HepG2 (cell line): ENCODE data around the gene GABRR3. TPM values are rescaled to one million over a fixed set of nuclear protein-coding genes. Genes with fewer than 3 reads are reported as not detected.

ENCODE experiments used
- CEBPB ChIP-seq: IDR thresholded peaks from 2 replicates; pipeline ENCODE4 v1.6.1; 2011; ENCODE audit warnings: low read depth, low read length, improper control_type of control experiment, borderline replicate concordance
- CEBPG ChIP-seq: IDR thresholded peaks from 2 replicates; pipeline ENCODE4 v1.6.1; 2016
- GZF1 ChIP-seq: sonication (generic); formaldehyde crosslinking; IDR thresholded peaks from 2 replicates; pipeline ENCODE4 v1.5.1; 2020; ENCODE audit warnings: mild to moderate bottlenecking, missing genetic modification reagents
- HNF4A ChIP-seq: sonication (generic); formaldehyde crosslinking; IDR thresholded peaks from 2 replicates; pipeline ENCODE4 v1.4.0; 2020; ENCODE audit warnings: missing genetic modification reagents
- HOXA9 ChIP-seq: sonication (generic); formaldehyde crosslinking; IDR thresholded peaks from 2 replicates; pipeline ENCODE4 v1.8.1; 2022; ENCODE audit warnings: missing genetic modification reagents, mild to moderate bottlenecking, moderate library complexity, borderline replicate concordance
- NR2F6 ChIP-seq, 2 experiments: IDR thresholded peaks; 2 replicates each; pipeline ENCODE4 v1.6.1; 2016; ENCODE audit warnings: antibody characterized with exemption in 1 of 2, mild to moderate bottlenecking in 1 of 2
- PRMT3 ChIP-seq: sonication (generic); formaldehyde crosslinking; IDR thresholded peaks from 2 replicates; pipeline ENCODE4 v1.8.1; 2022; ENCODE audit warnings: low read depth, mild to moderate bottlenecking, moderate library complexity, missing genetic modification reagents, borderline replicate concordance
- SMARCC2 ChIP-seq: fragments of 450-650 bp; IDR thresholded peaks from 2 replicates; pipeline ENCODE4 v1.6.1; 2017; ENCODE audit warnings: antibody characterized with exemption, mild to moderate bottlenecking
- SRSF9 ChIP-seq: fragments of 200-400 bp; formaldehyde crosslinking; IDR thresholded peaks from 2 replicates; pipeline ENCODE4 v1.6.1; 2018; ENCODE audit warnings: borderline replicate concordance, mild to moderate bottlenecking, low read depth, low read length; ENCODE audit not compliant: insufficient read depth, poor library complexity, severe bottlenecking
- TOPORS ChIP-seq: sonication (generic); formaldehyde crosslinking; IDR thresholded peaks from 2 replicates; pipeline ENCODE4 v1.8.0; 2023; ENCODE audit warnings: mild to moderate bottlenecking, missing genetic modification reagents
- ZFAT ChIP-seq: sonication (generic); formaldehyde crosslinking; conservative IDR thresholded peaks from 2 replicates; pipeline ENCODE4 v1.8.1; 2023; ENCODE audit warnings: missing genetic modification reagents, inconsistent platforms
- ZFP1 ChIP-seq: IDR thresholded peaks from 2 replicates; pipeline ENCODE4 v1.6.1; 2016
- ZNF274 ChIP-seq: sonication (generic); formaldehyde crosslinking; IDR thresholded peaks from 2 replicates; pipeline ENCODE4 v1.5.1; 2020; ENCODE audit warnings: mild to moderate bottlenecking, missing genetic modification reagents
- polyA plus RNA-seq, 8 experiments: library from polyadenylated mRNA; depleted of rRNA in 3 of 8; stranded (reverse) in 7 of 8; unstranded in 1 of 8; fragments of >200 nt; fragmentation: Illumina TruSeq in 4 of 8; extraction: Trizol in 4 of 8; gene quantifications; 2 replicates each; pipeline versions ENCODE4 v1.2.1 to v1.2.3, GENCODE V29; 2011 to 2016; ENCODE audit warnings: low read depth in 4 of 8, missing spikeins in 1 of 8, mixed read lengths in 1 of 8; ENCODE audit not compliant: insufficient read depth in 1 of 8
- total RNA-seq, 5 experiments: library from RNA; depleted of rRNA; stranded (reverse); fragments of >200 nt; fragmentation: Illumina TruSeq; extraction: Trizol; gene quantifications; 2 replicates each; pipeline ENCODE4 v1.2.3, GENCODE V29; 2016; ENCODE audit warnings: low read depth in 1 of 5
- TF ChIP-seq, protein P1 (sequence below): sonication (generic); formaldehyde crosslinking; IDR thresholded peaks from 2 replicates; pipeline ENCODE4 v1.4.0; 2020; ENCODE audit warnings: mild to moderate bottlenecking, missing genetic modification reagents
- TF ChIP-seq, protein P2 (sequence below): sonication (generic); formaldehyde crosslinking; IDR thresholded peaks from 2 replicates; pipeline ENCODE4 v1.5.1; 2020; ENCODE audit warnings: mild to moderate bottlenecking, missing genetic modification reagents, borderline replicate concordance
- TF ChIP-seq, protein P3 (sequence below): sonication (generic); formaldehyde crosslinking; IDR thresholded peaks from 2 replicates; pipeline ENCODE4 v1.4.0; 2020; ENCODE audit warnings: missing genetic modification reagents
- TF ChIP-seq, protein P4 (sequence below): sonication (generic); formaldehyde crosslinking; IDR thresholded peaks from 2 replicates; pipeline ENCODE4 v1.4.0; 2020; ENCODE audit warnings: mild to moderate bottlenecking, missing genetic modification reagents
- TF ChIP-seq, protein P5 (sequence below): sonication (generic); formaldehyde crosslinking; IDR thresholded peaks from 2 replicates; pipeline ENCODE4 v1.4.0; 2020; ENCODE audit warnings: mild to moderate bottlenecking, missing genetic modification reagents, borderline replicate concordance
- TF ChIP-seq, protein P6 (sequence below): sonication (generic); formaldehyde crosslinking; IDR thresholded peaks from 2 replicates; pipeline ENCODE4 v1.4.0; 2020; ENCODE audit warnings: missing genetic modification reagents

GABRR3 gene
- total and polyA plus RNA-seq, 2 of the 13 experiments (the other 11 are each of a cell fraction or from before 2014, with no cell fraction given), result 0.42 to 0.83 TPM

DNA sequence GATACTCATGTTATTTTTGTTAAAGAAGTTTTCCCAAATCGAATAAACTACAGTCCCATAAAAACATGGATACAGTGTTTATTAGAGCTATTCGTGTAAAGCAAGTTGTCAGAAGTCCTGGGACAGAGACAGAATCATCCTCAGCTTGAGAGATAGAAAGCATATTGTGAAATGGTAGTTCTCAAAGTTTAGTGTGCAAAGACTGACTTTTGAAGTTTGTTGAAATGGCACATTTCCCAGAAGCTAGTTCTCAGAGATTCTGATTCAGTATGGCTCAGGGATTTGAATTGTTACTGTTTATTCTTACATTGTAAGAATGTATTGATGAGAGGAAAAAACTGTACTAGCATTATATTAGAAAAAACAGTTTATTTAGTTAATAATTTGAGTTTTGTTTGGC, 22.1 kb downstream of the GABRR3 start (continued):
- TF ChIP-seq CEBPB (peak; percentile 74; the same call in 1 of the 2 replicates), CEBPG (CRISPR knock-in tag) (peak; percentile 73), PRMT3 (CRISPR knock-in tag) (no peak), ZNF274 (CRISPR knock-in tag) (no peak), NR2F6 (IDR thresholded peaks at IDR 0.05) (no peak), NR2F6 (CRISPR knock-in tag; IDR thresholded peaks at IDR 0.05) (no peak), ZFP1 (CRISPR knock-in tag) (no peak), SMARCC2 (no peak), SRSF9 (no peak), HNF4A (CRISPR knock-in tag) (peak; percentile 55), GZF1 (no peak), ZFAT (CRISPR knock-in tag) (no peak), HOXA9 (CRISPR knock-in tag) (no peak), TOPORS (CRISPR knock-in tag) (no peak)
- TF ChIP-seq, protein P1, sequence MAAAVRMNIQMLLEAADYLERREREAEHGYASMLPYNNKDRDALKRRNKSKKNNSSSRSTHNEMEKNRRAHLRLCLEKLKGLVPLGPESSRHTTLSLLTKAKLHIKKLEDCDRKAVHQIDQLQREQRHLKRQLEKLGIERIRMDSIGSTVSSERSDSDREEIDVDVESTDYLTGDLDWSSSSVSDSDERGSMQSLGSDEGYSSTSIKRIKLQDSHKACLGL (CRISPR knock-in tag), result no peak
- TF ChIP-seq, protein P2, sequence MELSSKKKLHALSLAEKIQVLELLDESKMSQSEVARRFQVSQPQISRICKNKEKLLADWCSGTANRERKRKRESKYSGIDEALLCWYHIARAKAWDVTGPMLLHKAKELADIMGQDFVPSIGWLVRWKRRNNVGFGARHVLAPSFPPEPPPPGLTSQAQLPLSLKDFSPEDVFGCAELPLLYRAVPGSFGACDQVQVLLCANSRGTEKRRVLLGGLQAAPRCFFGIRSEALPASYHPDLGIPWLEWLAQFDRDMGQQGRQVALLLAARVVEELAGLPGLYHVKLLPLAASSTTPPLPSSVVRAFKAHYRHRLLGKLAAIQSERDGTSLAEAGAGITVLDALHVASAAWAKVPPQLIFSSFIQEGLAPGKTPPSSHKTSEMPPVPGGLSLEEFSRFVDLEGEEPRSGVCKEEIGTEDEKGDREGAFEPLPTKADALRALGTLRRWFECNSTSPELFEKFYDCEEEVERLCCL (CRISPR knock-in tag), result no peak
- TF ChIP-seq, protein P3, sequence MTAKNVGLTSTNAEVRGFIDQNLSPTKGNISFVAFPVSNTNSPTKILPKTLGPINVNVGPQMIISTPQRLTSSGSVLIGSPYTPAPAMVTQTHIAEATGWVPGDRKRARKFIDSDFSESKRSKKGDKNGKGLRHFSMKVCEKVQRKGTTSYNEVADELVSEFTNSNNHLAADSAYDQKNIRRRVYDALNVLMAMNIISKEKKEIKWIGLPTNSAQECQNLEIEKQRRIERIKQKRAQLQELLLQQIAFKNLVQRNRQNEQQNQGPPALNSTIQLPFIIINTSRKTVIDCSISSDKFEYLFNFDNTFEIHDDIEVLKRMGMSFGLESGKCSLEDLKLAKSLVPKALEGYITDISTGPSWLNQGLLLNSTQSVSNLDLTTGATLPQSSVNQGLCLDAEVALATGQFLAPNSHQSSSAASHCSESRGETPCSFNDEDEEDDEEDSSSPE (CRISPR knock-in tag), result no peak
- TF ChIP-seq, protein P4, sequence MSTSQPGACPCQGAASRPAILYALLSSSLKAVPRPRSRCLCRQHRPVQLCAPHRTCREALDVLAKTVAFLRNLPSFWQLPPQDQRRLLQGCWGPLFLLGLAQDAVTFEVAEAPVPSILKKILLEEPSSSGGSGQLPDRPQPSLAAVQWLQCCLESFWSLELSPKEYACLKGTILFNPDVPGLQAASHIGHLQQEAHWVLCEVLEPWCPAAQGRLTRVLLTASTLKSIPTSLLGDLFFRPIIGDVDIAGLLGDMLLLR, result no peak
- TF ChIP-seq, protein P5, sequence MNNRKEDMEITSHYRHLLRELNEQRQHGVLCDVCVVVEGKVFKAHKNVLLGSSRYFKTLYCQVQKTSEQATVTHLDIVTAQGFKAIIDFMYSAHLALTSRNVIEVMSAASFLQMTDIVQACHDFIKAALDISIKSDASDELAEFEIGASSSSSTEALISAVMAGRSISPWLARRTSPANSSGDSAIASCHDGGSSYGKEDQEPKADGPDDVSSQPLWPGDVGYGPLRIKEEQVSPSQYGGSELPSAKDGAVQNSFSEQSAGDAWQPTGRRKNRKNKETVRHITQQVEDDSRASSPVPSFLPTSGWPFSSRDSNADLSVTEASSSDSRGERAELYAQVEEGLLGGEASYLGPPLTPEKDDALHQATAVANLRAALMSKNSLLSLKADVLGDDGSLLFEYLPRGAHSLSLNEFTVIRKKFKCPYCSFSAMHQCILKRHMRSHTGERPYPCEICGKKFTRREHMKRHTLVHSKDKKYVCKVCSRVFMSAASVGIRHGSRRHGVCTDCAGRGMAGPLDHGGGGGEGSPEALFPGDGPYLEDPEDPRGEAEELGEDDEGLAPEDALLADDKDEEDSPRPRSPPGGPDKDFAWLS (CRISPR knock-in tag), result no peak
- TF ChIP-seq, protein P6, sequence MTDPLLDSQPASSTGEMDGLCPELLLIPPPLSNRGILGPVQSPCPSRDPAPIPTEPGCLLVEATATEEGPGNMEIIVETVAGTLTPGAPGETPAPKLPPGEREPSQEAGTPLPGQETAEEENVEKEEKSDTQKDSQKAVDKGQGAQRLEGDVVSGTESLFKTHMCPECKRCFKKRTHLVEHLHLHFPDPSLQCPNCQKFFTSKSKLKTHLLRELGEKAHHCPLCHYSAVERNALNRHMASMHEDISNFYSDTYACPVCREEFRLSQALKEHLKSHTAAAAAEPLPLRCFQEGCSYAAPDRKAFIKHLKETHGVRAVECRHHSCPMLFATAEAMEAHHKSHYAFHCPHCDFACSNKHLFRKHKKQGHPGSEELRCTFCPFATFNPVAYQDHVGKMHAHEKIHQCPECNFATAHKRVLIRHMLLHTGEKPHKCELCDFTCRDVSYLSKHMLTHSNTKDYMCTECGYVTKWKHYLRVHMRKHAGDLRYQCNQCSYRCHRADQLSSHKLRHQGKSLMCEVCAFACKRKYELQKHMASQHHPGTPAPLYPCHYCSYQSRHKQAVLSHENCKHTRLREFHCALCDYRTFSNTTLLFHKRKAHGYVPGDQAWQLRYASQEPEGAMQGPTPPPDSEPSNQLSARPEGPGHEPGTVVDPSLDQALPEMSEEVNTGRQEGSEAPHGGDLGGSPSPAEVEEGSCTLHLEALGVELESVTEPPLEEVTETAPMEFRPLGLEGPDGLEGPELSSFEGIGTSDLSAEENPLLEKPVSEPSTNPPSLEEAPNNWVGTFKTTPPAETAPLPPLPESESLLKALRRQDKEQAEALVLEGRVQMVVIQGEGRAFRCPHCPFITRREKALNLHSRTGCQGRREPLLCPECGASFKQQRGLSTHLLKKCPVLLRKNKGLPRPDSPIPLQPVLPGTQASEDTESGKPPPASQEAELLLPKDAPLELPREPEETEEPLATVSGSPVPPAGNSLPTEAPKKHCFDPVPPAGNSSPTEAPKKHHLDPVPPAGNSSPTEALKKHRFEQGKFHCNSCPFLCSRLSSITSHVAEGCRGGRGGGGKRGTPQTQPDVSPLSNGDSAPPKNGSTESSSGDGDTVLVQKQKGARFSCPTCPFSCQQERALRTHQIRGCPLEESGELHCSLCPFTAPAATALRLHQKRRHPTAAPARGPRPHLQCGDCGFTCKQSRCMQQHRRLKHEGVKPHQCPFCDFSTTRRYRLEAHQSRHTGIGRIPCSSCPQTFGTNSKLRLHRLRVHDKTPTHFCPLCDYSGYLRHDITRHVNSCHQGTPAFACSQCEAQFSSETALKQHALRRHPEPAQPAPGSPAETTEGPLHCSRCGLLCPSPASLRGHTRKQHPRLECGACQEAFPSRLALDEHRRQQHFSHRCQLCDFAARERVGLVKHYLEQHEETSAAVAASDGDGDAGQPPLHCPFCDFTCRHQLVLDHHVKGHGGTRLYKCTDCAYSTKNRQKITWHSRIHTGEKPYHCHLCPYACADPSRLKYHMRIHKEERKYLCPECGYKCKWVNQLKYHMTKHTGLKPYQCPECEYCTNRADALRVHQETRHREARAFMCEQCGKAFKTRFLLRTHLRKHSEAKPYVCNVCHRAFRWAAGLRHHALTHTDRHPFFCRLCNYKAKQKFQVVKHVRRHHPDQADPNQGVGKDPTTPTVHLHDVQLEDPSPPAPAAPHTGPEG (CRISPR knock-in tag), result no peak
